Activated naive CD8-positive, alpha-beta T cell treated with anti-CD3 and anti-CD28 coated beads, Interleukin-2, amount 10 ng/mL, durations not matched to agents 7 days and 5 days (primary cell): ENCODE data around the gene NOTCH1. TPM values are rescaled to one million over a fixed set of nuclear protein-coding genes. Genes with fewer than 3 reads are reported as not detected.
A peak's percentile ranks its signal among the peaks of the same experiment; 100 is the strongest.

Source experiments
- ATAC-seq: fragments of 150-1000 bp; cut with Tn5 transposase; one replicate; pipeline ENCODE4 v1.10.0; 2021; ENCODE audit warnings: low read depth, moderate library complexity
- POLR2A ChIA-PET: fragments of 350-600 bp; sonication (Branson Sonifier 250); formaldehyde crosslinking; loops from one replicate; lab custom pipeline; 2021; ENCODE audit warnings: antibody characterized with exemption; lab: Charles Lee
- DNase-seq: peaks from one replicate; pipeline ENCODE4 v3.0.0; 2021
- H3K27ac Mint-ChIP-seq: one replicate; pipeline ENCODE4 v1.8.0; 2022; ENCODE audit warnings: mild to moderate bottlenecking, mixed read lengths
- H3K27me3 Mint-ChIP-seq: one replicate; pipeline ENCODE4 v1.8.0; 2022; ENCODE audit warnings: mild to moderate bottlenecking, moderate library complexity, mixed read lengths
- H3K36me3 Mint-ChIP-seq: one replicate; pipeline ENCODE4 v1.8.0; 2021; ENCODE audit warnings: mild to moderate bottlenecking, mixed read lengths
- H3K4me1 Mint-ChIP-seq: one replicate; pipeline ENCODE4 v1.8.0; 2021; ENCODE audit warnings: mixed read lengths
- H3K4me3 Mint-ChIP-seq: one replicate; pipeline ENCODE4 v1.8.0; 2022; ENCODE audit warnings: mild to moderate bottlenecking, moderate library complexity, mixed read lengths
- H3K9me3 Mint-ChIP-seq: one replicate; pipeline ENCODE4 v1.8.0; 2021; ENCODE audit warnings: mixed read lengths
- microRNA-seq: library from miRNA; unstranded; fragments of <30 nt; microRNA quantifications from one replicate; pipeline ENCODE4 v1.2.0, GENCODE V29; 2022
- total RNA-seq, 2 experiments: library from RNA; stranded (reverse); gene quantifications; one replicate each; pipeline ENCODE4 v1.2.3, GENCODE V29; 2021

Gene NOTCH1
- total RNA-seq, 2 experiments from 2014 or later, result 67.0 to 70.2 TPM

GRCh38 chr9:136454026-136454796, 91.6 kb downstream of the NOTCH1 start:
- no peak overlapping the region for H3K27ac Mint-ChIP-seq
- H3K27me3 Mint-ChIP-seq, result no peaks in the 10 kb centered on the region
- no peaks in the 10 kb centered on the region for H3K9me3 Mint-ChIP-seq
- POLR2A ChIA-PET, result no interaction called here
- H3K36me3 Mint-ChIP-seq, result peaks cover 25% of the 10 kb centered on the region
- no peak overlapping the region for H3K4me3 Mint-ChIP-seq
- no peaks in the 10 kb centered on the region for H3K4me1 Mint-ChIP-seq
- DNase-seq, result no peak
- ATAC-seq, result peak; percentile 19

- ATAC-seq (no peak), DNase-seq (no peak)
- POLR2A ChIA-PET, result no interaction called here
- Mint-ChIP-seq H3K4me3 (no peak overlapping the region), H3K4me1 (no peaks in the 10 kb centered on the region), H3K27me3 (no peaks in the 10 kb centered on the region), H3K9me3 (no peaks in the 10 kb centered on the region), H3K36me3 (peaks cover 22% of the 10 kb centered on the region), H3K27ac (no peak overlapping the region)
Measured at GRCh38 chr9:136453326-136453725, 92.5 kb downstream of the NOTCH1 start.

GRCh38 chr9:136451221-136451877, 94.5 kb downstream of the NOTCH1 start:
- H3K27ac Mint-ChIP-seq, result no peak overlapping the region
- no peak for DNase-seq

GRCh38 chr9:136448655-136449054, 97.2 kb downstream of the NOTCH1 start:
- Mint-ChIP-seq H3K9me3 (no peaks in the 10 kb centered on the region), H3K27me3 (no peaks in the 10 kb centered on the region), H3K36me3 (peaks cover 23% of the 10 kb centered on the region), H3K4me1 (no peaks in the 10 kb centered on the region), H3K27ac (no peak overlapping the region), H3K4me3 (no peak overlapping the region)
- POLR2A ChIA-PET, result no interaction called here
- DNase-seq, result no peak
- no peak for ATAC-seq

More at GRCh38 chr9:136451221-136451877, 94.5 kb downstream of the NOTCH1 start:
- POLR2A ChIA-PET, result no interaction called here
- no peaks in the 10 kb centered on the region for H3K4me1 Mint-ChIP-seq
- no peaks in the 10 kb centered on the region for H3K27me3 Mint-ChIP-seq
- peaks cover 25% of the 10 kb centered on the region for H3K36me3 Mint-ChIP-seq
- no peaks in the 10 kb centered on the region for H3K9me3 Mint-ChIP-seq
- H3K4me3 Mint-ChIP-seq, result no peak overlapping the region
- no peak for ATAC-seq

GRCh38 chr9:136447173-136447778, 98.6 kb downstream of the NOTCH1 start:
- DNase-seq, result no peak
- POLR2A ChIA-PET, result interaction anchor here (0.5 kb wide), 1 partner anchor 259 kb away, joined by 5 read pairs; no protein-coding TSS in a partner anchor
- Mint-ChIP-seq H3K9me3 (no peaks in the 10 kb centered on the region), H3K36me3 (peaks cover 19% of the 10 kb centered on the region), H3K4me3 (no peak overlapping the region), H3K27ac (no peak overlapping the region), H3K4me1 (no peaks in the 10 kb centered on the region), H3K27me3 (no peaks in the 10 kb centered on the region)
- no peak for ATAC-seq

GRCh38 chr9:136445799-136446198, 100.0 kb downstream of the NOTCH1 start:
- ATAC-seq, result no peak
- no peaks in the 10 kb centered on the region for H3K4me1 Mint-ChIP-seq
- POLR2A ChIA-PET, result interaction anchor here (0.7 to 1.2 kb wide), 3 partner anchors 10 to 83 kb away, joined by 3 to 4 read pairs (median 4); partner anchors contain the start of gene DNLZ
- no peaks in the 10 kb centered on the region for H3K9me3 Mint-ChIP-seq
- H3K36me3 Mint-ChIP-seq, result peaks cover 16% of the 10 kb centered on the region
- H3K27ac Mint-ChIP-seq, result no peak overlapping the region
- DNase-seq, result no peak
- H3K27me3 Mint-ChIP-seq, result no peaks in the 10 kb centered on the region
- H3K4me3 Mint-ChIP-seq, result no peak overlapping the region

Small RNA genes within 50 kb of the gene (microRNA-seq; reads per million reads assigned to microRNA genes)
- gene MIR4673 (not detected), gene MIR4674 (not detected)

Other genes starting within 250 kb of the NOTCH1 start
- not detected for gene CCDC187, start 242.0 kb downstream of the NOTCH1 start, total RNA-seq
- gene GPSM1, start 218.5 kb downstream of the NOTCH1 start, total RNA-seq, result 1 to 10 TPM; 5.0 to 6.0 TPM
- 10 to 100 TPM; 15.4 to 17.0 TPM for gene DNLZ, start 182.3 kb downstream of the NOTCH1 start, total RNA-seq
- under 1 TPM; 0.45 to 0.61 TPM for gene CARD9, start 172.4 kb downstream of the NOTCH1 start, total RNA-seq
- 1 to 10 TPM; 9.6 to 9.9 TPM for gene SNAPC4, start 145.9 kb downstream of the NOTCH1 start, total RNA-seq
- 10 to 100 TPM; 55.5 to 56.2 TPM for gene ENTR1, start 135.4 kb downstream of the NOTCH1 start, total RNA-seq
- gene PMPCA, start 135.4 kb downstream of the NOTCH1 start, total RNA-seq, result 10 to 100 TPM; 60.6 to 65.6 TPM
- 10 to 100 TPM; 22.8 to 23.0 TPM for gene INPP5E, start 106.2 kb downstream of the NOTCH1 start, total RNA-seq
- gene SEC16A, start 63.0 kb downstream of the NOTCH1 start, total RNA-seq, result 10 to 100 TPM; 88.0 to 90.2 TPM
- gene EGFL7, start 116.9 kb upstream of the NOTCH1 start, total RNA-seq, result 1 to 10 TPM in 1 of 2 experiments, under 1 TPM in 1; 1.00 to 1.1 TPM
- gene AGPAT2, start 141.4 kb upstream of the NOTCH1 start, total RNA-seq, result 10 to 100 TPM; 21.6 to 24.8 TPM
- gene DIPK1B, start 166.5 kb upstream of the NOTCH1 start, total RNA-seq, result under 1 TPM in 1 of 2 experiments, not detected in 1; 0.11 TPM
- 1 to 10 TPM in 1 of 2 experiments, under 1 TPM in 1; 1.00 to 1.0 TPM for gene LCN10, start 196.9 kb upstream of the NOTCH1 start, total RNA-seq
- gene LCN6, start 202.5 kb upstream of the NOTCH1 start, total RNA-seq, result not detected
- gene LCN8, start 212.2 kb upstream of the NOTCH1 start, total RNA-seq, result not detected
- not detected for gene LCN15, start 218.5 kb upstream of the NOTCH1 start, total RNA-seq
- gene TMEM141, start 245.3 kb upstream of the NOTCH1 start, total RNA-seq, result 10 to 100 TPM; 37.5 to 43.6 TPM